Stimulated activated CD4-positive, alpha-beta T cell treated with anti-CD3 and anti-CD28 coated beads, Interleukin-12 subunit alpha, Interleukin-12 subunit beta, amount 100 ng/mL, for 24 hours (primary cell): ENCODE data around the gene DPEP1.

Source experiments
- DNase-seq, 2 experiments: peaks; one replicate each; pipeline ENCODE4 v3.0.0-alpha.2; 2020; ENCODE audit warnings: low read depth in 2 of 2

The DPEP1 gene

GRCh38 chr16:89686520-89687091, 73.2 kb downstream of the DPEP1 start, which contains the start of gene CDK10:
Gene CDK10, plus strand, starts transcription at chr16:89686689. Its CDS starts 22 bp downstream, at chr16:89686711.
- DNase-seq, result peak; percentile 82 to 87

DNA sequence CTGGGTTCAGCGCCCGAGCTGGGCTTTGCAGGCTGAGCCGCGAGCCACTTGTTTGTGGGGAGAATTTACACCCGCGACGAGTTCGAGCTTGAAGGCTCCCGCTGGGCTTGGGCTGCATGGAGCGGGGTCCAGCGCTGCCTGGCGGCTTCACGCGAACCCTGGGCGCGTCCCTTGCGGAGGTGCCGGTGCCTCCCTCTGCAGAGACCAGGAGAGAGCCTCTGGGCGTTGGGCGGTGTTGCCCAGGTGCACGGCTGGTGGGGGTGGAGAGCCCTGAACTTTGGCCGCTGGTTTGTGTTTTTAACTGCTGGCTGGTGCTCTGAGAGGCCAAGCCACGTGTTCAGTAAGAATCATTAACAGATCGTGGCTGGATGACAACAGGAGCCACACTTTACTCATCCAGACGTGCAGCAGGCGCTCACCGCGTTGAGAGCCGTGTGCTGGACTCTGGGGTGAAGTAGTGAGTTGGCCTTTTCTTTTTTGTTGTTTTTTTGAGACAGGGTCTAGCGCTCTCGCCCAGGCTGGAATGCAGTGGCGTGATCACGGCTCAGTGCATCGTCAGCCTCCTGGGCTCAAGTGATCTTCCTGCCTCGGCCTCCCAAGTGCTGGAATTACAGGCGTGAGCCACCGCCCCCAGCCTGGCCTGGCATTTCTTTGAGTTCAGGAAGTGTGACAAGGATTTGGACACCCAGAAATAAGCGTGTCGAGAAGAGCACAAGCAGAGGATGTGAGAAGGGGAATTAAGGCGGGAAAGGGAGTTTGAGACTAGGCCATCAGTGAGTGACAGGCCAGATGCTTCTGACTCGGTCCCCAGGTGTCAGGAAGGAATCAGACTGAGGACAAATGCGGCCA, 73.9 kb downstream of the DPEP1 start:
- DNase-seq, result no peak
